ENCODE data around the gene VWC2L.

DNA sequence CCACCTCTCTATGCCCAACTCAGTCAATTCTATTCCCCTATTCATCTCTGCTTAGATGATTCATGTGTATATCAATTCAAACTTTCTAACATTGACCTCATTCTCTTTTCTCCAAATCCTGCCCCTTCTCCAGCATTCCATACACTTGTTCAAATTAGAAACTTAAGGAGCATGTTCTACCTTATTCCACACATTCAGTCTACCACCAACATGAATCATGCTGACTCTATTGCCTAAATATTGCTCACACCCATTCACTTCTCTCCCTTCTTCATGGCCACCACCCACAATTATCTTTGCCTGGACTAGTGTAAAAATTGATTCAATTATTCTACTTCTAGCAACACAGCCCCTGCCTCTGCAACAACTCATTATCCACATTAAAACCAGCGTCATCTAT, 147.5 kb downstream of the VWC2L start:
- TF ChIP-seq, protein P1, sequence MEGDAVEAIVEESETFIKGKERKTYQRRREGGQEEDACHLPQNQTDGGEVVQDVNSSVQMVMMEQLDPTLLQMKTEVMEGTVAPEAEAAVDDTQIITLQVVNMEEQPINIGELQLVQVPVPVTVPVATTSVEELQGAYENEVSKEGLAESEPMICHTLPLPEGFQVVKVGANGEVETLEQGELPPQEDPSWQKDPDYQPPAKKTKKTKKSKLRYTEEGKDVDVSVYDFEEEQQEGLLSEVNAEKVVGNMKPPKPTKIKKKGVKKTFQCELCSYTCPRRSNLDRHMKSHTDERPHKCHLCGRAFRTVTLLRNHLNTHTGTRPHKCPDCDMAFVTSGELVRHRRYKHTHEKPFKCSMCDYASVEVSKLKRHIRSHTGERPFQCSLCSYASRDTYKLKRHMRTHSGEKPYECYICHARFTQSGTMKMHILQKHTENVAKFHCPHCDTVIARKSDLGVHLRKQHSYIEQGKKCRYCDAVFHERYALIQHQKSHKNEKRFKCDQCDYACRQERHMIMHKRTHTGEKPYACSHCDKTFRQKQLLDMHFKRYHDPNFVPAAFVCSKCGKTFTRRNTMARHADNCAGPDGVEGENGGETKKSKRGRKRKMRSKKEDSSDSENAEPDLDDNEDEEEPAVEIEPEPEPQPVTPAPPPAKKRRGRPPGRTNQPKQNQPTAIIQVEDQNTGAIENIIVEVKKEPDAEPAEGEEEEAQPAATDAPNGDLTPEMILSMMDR (IDR thresholded peaks at IDR 0.05) = no peak
- TF ChIP-seq ZFX (IDR thresholded peaks at IDR 0.05; ENCODE audit: borderline replicate concordance) = no peak
